ENCODE data around the gene MGAT5.

The MGAT5 gene

GRCh38 chr2:134224005-134224404, 29.9 kb upstream of the MGAT5 start:
- no peak for DNase-seq
- H3K27ac Mint-ChIP-seq, result peak overlapping the region; percentile 53
- H3K4me3 Mint-ChIP-seq, result peak overlapping the region; percentile 44
- ATAC-seq, result peak; percentile 90
- H3K27me3 Mint-ChIP-seq, result no peaks in the 10 kb centered on the region
- peaks cover 15% of the 10 kb centered on the region for H3K9me3 Mint-ChIP-seq
- H3K36me3 Mint-ChIP-seq (ENCODE audit: low read depth), result peaks cover 11% of the 10 kb centered on the region
- peaks cover 73% of the 10 kb centered on the region for H3K4me1 Mint-ChIP-seq

- H3K4me3 Mint-ChIP-seq, result no peak overlapping the region
- H3K4me1 Mint-ChIP-seq, result peaks cover 70% of the 10 kb centered on the region
- no peak overlapping the region for H3K27ac Mint-ChIP-seq
- DNase-seq (no peak), ATAC-seq (no peak)
- no peaks in the 10 kb centered on the region for H3K27me3 Mint-ChIP-seq
- H3K36me3 Mint-ChIP-seq (ENCODE audit: low read depth), result peaks cover 14% of the 10 kb centered on the region
- H3K9me3 Mint-ChIP-seq, result peaks cover 21% of the 10 kb centered on the region
These were observed 28.7 kb upstream of the MGAT5 start for GRCh38 chr2:134225173-134225572.

GRCh38 chr2:134225841-134226240, 28.0 kb upstream of the MGAT5 start:
- H3K36me3 Mint-ChIP-seq (ENCODE audit: low read depth), result peaks cover 14% of the 10 kb centered on the region
- H3K4me3 Mint-ChIP-seq, result no peak overlapping the region
- ATAC-seq (no peak), DNase-seq (no peak)
- H3K27me3 Mint-ChIP-seq, result no peaks in the 10 kb centered on the region
- H3K9me3 Mint-ChIP-seq, result peaks cover 21% of the 10 kb centered on the region
- no peak overlapping the region for H3K27ac Mint-ChIP-seq
- peaks cover 68% of the 10 kb centered on the region for H3K4me1 Mint-ChIP-seq

GRCh38 chr2:134226601-134227000, 27.3 kb upstream of the MGAT5 start:
- H3K36me3 Mint-ChIP-seq (ENCODE audit: low read depth), result peaks cover 14% of the 10 kb centered on the region
- ATAC-seq, result no peak

GRCh38 chr2:134227666-134228065, 26.2 kb upstream of the MGAT5 start:
- Mint-ChIP-seq H3K9me3 (peaks cover 25% of the 10 kb centered on the region), H3K4me3 (no peak overlapping the region), H3K4me1 (peaks cover 79% of the 10 kb centered on the region), H3K27me3 (no peaks in the 10 kb centered on the region), H3K36me3 (ENCODE audit: low read depth) (peaks cover 14% of the 10 kb centered on the region), H3K27ac (peak overlapping the region; percentile 41)
- ATAC-seq (no peak), DNase-seq (no peak)

More at GRCh38 chr2:134226601-134227000, 27.3 kb upstream of the MGAT5 start:
- H3K9me3 Mint-ChIP-seq, result peaks cover 21% of the 10 kb centered on the region
- DNase-seq, result no peak
- H3K27ac Mint-ChIP-seq, result no peak overlapping the region
- H3K4me1 Mint-ChIP-seq, result peaks cover 68% of the 10 kb centered on the region
- H3K27me3 Mint-ChIP-seq, result no peaks in the 10 kb centered on the region
- no peak overlapping the region for H3K4me3 Mint-ChIP-seq

- Mint-ChIP-seq H3K27ac (no peak overlapping the region), H3K36me3 (ENCODE audit: low read depth) (peaks cover 14% of the 10 kb centered on the region), H3K27me3 (no peaks in the 10 kb centered on the region), H3K4me3 (no peak overlapping the region), H3K9me3 (peaks cover 25% of the 10 kb centered on the region), H3K4me1 (peaks cover 82% of the 10 kb centered on the region)
- DNase-seq (no peak), ATAC-seq (no peak)
These were observed 25.4 kb upstream of the MGAT5 start for GRCh38 chr2:134228493-134228903.

GRCh38 chr2:134229540-134229939, 24.3 kb upstream of the MGAT5 start:
- peaks cover 82% of the 10 kb centered on the region for H3K4me1 Mint-ChIP-seq
- H3K9me3 Mint-ChIP-seq, result peaks cover 25% of the 10 kb centered on the region
- no peak overlapping the region for H3K4me3 Mint-ChIP-seq
- DNase-seq, result no peak
- H3K27me3 Mint-ChIP-seq, result no peaks in the 10 kb centered on the region
- H3K36me3 Mint-ChIP-seq (ENCODE audit: low read depth), result peaks cover 14% of the 10 kb centered on the region
- ATAC-seq, result no peak
- H3K27ac Mint-ChIP-seq, result peak overlapping the region; percentile 16

- ATAC-seq, result no peak
- Mint-ChIP-seq H3K4me1 (peaks cover 82% of the 10 kb centered on the region), H3K27me3 (no peaks in the 10 kb centered on the region), H3K9me3 (peaks cover 25% of the 10 kb centered on the region), H3K4me3 (no peak overlapping the region), H3K36me3 (ENCODE audit: low read depth) (peaks cover 14% of the 10 kb centered on the region), H3K27ac (no peak overlapping the region)
- no peak for DNase-seq
These were observed 23.0 kb upstream of the MGAT5 start for GRCh38 chr2:134230885-134231284.

- Mint-ChIP-seq H3K4me1 (peaks cover 84% of the 10 kb centered on the region), H3K27me3 (no peaks in the 10 kb centered on the region), H3K4me3 (peak overlapping the region; percentile 8), H3K36me3 (ENCODE audit: low read depth) (peaks cover 14% of the 10 kb centered on the region), H3K27ac (peak overlapping the region; percentile 87), H3K9me3 (peaks cover 25% of the 10 kb centered on the region)
- ATAC-seq (no peak), DNase-seq (no peak)
These were observed 22.4 kb upstream of the MGAT5 start for GRCh38 chr2:134231301-134231964.

- Mint-ChIP-seq H3K27ac (peak overlapping the region; percentile 87), H3K4me1 (peaks cover 85% of the 10 kb centered on the region), H3K4me3 (peak overlapping the region; percentile 8), H3K27me3 (no peaks in the 10 kb centered on the region), H3K9me3 (peaks cover 25% of the 10 kb centered on the region), H3K36me3 (ENCODE audit: low read depth) (peaks cover 14% of the 10 kb centered on the region)
- ATAC-seq, result peak; percentile 23
- no peak for DNase-seq
These were observed 21.9 kb upstream of the MGAT5 start for GRCh38 chr2:134231965-134232340.

- DNase-seq, result no peak
- Mint-ChIP-seq H3K27me3 (no peaks in the 10 kb centered on the region), H3K27ac (peak overlapping the region; percentile 87), H3K4me1 (peaks cover 83% of the 10 kb centered on the region), H3K4me3 (peak overlapping the region; percentile 41), H3K36me3 (ENCODE audit: low read depth) (peaks cover 14% of the 10 kb centered on the region), H3K9me3 (peaks cover 24% of the 10 kb centered on the region)
- ATAC-seq, result no peak
These were observed 21.4 kb upstream of the MGAT5 start for GRCh38 chr2:134232461-134232860.

GRCh38 chr2:134232868-134233727, 20.8 kb upstream of the MGAT5 start:
- ATAC-seq (peak; percentile 70), DNase-seq (no peak)
- H3K9me3 Mint-ChIP-seq, result peaks cover 18% of the 10 kb centered on the region
- peak overlapping the region; percentile 87 for H3K27ac Mint-ChIP-seq
- peaks cover 9% of the 10 kb centered on the region for H3K36me3 Mint-ChIP-seq (ENCODE audit: low read depth)
- peaks cover 80% of the 10 kb centered on the region for H3K4me1 Mint-ChIP-seq
- H3K27me3 Mint-ChIP-seq, result no peaks in the 10 kb centered on the region
- peak overlapping the region; percentile 41 for H3K4me3 Mint-ChIP-seq

- ATAC-seq, result peak; percentile 38
- H3K36me3 Mint-ChIP-seq (ENCODE audit: low read depth), result peaks cover 5% of the 10 kb centered on the region
- peaks cover 82% of the 10 kb centered on the region for H3K4me1 Mint-ChIP-seq
- no peaks in the 10 kb centered on the region for H3K27me3 Mint-ChIP-seq
- H3K27ac Mint-ChIP-seq, result peak overlapping the region; percentile 87
- H3K4me3 Mint-ChIP-seq, result peak overlapping the region; percentile 41
- DNase-seq, result no peak
- peaks cover 13% of the 10 kb centered on the region for H3K9me3 Mint-ChIP-seq
These were observed 20.1 kb upstream of the MGAT5 start for GRCh38 chr2:134233728-134234136.

- no peaks in the 10 kb centered on the region for H3K27me3 Mint-ChIP-seq
- H3K4me3 Mint-ChIP-seq, result no peak overlapping the region
- H3K9me3 Mint-ChIP-seq, result peaks cover 9% of the 10 kb centered on the region
- H3K36me3 Mint-ChIP-seq (ENCODE audit: low read depth), result peaks cover 3% of the 10 kb centered on the region
- peaks cover 81% of the 10 kb centered on the region for H3K4me1 Mint-ChIP-seq
- DNase-seq (no peak), ATAC-seq (no peak)
- H3K27ac Mint-ChIP-seq, result peak overlapping the region; percentile 87
These were observed 19.3 kb upstream of the MGAT5 start for GRCh38 chr2:134234535-134234934.

Measured in activated naive CD8-positive, alpha-beta T cell treated with anti-CD3 and anti-CD28 coated beads, Interleukin-2, amount 50 U/mL, for 24 hours (primary cell).